ENCODE measurements around the gene DUOX2. TPM values are rescaled to one million over a fixed set of nuclear protein-coding genes. Genes with fewer than 3 reads are reported as not detected.

Gene DUOX2
- total RNA-seq, 4 donors from 2014 or later = under 0.01 to 0.86 (median 0.10) TPM

DNA sequence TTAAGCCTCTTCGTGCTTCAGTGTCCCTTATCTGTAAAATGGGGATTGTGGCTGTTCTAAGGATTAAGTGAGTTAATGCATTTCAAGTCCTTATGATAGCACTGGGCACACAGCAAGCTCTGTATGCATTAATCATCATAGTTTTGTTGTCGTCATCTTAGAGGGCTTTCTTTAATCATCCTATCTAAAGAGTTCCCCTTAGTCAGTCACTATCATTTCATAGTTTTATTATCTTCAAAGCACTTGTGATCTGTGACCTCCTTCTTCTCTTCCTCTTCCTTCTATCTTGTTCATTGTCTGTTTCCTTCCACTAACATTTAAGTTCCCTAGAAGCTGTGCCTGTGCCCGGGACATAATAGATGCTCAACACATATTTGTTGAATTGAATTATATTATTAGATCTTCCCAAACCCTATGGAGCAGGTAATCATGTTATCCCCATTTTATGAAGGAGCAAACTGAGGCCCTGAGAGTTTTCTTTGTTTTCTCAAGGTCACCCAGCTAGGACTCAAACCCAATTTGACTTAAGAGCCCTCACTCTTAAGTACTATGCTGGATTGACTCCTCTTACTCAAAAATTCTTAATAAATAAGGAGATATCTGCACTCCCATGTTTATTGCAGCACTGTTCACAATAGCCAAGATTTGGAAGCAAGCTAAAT, 24.1 kb downstream of the DUOX2 start:
- H3K4me1 ChIP-seq = no peaks in the 10 kb centered on the region
- no peak for DNase-seq (ENCODE audit: extremely low spot score)
- intact Hi-C loops (cut with DNase I) = no loop called here
- 62% methylated on average over 3 of the region's 3 CpGs for WGBS
- H3K9me3 ChIP-seq = no peaks in the 10 kb centered on the region
- H3K4me3 ChIP-seq = no peak overlapping the region
- TF ChIP-seq POLR2A (IDR thresholded peaks at IDR 0.05; ENCODE audit: low read depth) (no peak), EP300 (IDR thresholded peaks at IDR 0.05) (no peak), POLR2AphosphoS5 (IDR thresholded peaks at IDR 0.05) (no peak)
- TF ChIP-seq, protein P1, sequence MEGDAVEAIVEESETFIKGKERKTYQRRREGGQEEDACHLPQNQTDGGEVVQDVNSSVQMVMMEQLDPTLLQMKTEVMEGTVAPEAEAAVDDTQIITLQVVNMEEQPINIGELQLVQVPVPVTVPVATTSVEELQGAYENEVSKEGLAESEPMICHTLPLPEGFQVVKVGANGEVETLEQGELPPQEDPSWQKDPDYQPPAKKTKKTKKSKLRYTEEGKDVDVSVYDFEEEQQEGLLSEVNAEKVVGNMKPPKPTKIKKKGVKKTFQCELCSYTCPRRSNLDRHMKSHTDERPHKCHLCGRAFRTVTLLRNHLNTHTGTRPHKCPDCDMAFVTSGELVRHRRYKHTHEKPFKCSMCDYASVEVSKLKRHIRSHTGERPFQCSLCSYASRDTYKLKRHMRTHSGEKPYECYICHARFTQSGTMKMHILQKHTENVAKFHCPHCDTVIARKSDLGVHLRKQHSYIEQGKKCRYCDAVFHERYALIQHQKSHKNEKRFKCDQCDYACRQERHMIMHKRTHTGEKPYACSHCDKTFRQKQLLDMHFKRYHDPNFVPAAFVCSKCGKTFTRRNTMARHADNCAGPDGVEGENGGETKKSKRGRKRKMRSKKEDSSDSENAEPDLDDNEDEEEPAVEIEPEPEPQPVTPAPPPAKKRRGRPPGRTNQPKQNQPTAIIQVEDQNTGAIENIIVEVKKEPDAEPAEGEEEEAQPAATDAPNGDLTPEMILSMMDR (IDR thresholded peaks at IDR 0.05) = no peak
- H3K36me3 ChIP-seq = no peaks in the 10 kb centered on the region
- H3K27me3 ChIP-seq = peaks cover 0 to 23% (median 0%) of the 10 kb centered on the region in 4 donors
- no peak overlapping the region for H3K27ac ChIP-seq (replicated peaks in 1 of 4)

DNA sequence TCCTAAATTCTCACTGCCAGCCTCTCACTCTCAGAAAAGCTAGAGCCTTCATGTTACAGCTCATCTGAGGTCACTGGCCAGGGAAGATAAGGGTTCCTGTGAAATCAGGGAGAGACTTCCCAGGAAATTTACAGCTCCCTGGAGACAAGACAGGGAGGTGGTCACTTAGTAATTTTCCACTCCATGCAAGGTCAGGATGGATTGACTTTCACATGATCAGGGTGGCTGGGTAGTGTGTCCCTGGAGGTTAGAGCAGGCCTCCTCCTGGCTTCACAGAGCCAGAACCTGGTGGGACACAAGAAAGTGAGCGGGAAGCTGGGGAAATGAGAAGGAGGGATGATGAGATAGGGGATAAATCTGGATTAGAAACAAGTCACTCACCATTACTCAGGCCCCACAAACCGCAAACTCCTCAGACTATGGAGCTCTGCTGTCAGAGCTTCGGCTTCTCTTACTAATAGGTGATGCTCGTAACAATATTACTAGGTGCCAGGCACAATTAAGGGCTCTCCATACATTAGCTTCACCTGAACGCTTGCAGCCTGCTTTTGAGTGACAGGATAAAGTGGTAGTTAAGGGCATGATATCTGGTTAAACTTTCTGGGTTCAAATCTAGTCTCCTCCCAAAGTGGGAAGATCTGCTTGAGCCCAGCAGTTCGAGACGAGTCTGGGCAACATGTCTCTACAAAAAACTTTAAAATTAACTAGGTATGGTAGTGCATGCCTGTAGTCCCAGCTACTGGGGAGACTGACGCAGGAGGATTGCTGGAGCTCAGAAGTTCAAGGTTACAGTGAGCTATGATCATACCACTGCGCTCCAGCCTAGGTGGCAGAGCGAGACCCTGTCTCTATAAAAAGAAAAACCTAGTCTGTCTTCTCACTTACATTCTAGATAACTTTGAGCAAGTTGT, 24.9 kb downstream of the DUOX2 start:
- DNase-seq (ENCODE audit: extremely low spot score) = no peak
- Histone ChIP-seq H3K36me3 (no peaks in the 10 kb centered on the region), H3K4me1 (no peaks in the 10 kb centered on the region), H3K27me3 (peaks cover 0 to 24% (median 0%) of the 10 kb centered on the region in 4 donors), H3K27ac (replicated peaks in 1 of 4) (no peak overlapping the region), H3K4me3 (no peak overlapping the region), H3K9me3 (no peaks in the 10 kb centered on the region)
- 83% methylated on average over 10 of the region's 10 CpGs for WGBS
- TF ChIP-seq EP300 (IDR thresholded peaks at IDR 0.05) = no peak
- TF ChIP-seq, protein P1 (IDR thresholded peaks at IDR 0.05) = no peak
- no peak for TF ChIP-seq POLR2AphosphoS5 (IDR thresholded peaks at IDR 0.05)
- no peak for TF ChIP-seq POLR2A (IDR thresholded peaks at IDR 0.05; ENCODE audit: low read depth)
- intact Hi-C loops (cut with DNase I) = no loop called here

DNA sequence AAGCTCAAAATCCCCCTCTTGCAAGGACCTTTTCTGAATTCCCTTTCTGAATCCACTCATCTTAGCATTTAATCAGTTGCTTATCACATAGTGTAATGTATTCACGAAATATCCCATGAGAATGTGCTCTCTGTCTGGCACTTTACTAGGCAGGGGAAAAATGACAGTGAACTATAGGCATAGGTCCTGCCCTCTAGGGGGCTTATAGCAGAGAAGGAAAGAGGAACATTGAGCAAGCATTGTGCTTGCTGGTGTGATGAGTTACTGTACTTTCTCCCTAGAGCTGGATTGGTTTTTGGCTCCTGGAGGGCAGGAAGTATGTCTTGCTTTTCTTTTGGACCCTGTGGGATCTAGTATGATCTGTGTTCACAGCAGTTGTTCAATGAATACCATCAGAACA, 26.5 kb downstream of the DUOX2 start:
- H3K27ac ChIP-seq (replicated peaks in 1 of 4) = no peak overlapping the region
- TF ChIP-seq, protein P1 (IDR thresholded peaks at IDR 0.05) = no peak
- no peak for TF ChIP-seq EP300 (IDR thresholded peaks at IDR 0.05)
- TF ChIP-seq POLR2AphosphoS5 (IDR thresholded peaks at IDR 0.05) = no peak
- no peak for TF ChIP-seq POLR2A (IDR thresholded peaks at IDR 0.05; ENCODE audit: low read depth)
- no peaks in the 10 kb centered on the region for H3K36me3 ChIP-seq
- no peak for DNase-seq (ENCODE audit: extremely low spot score)
- 79% methylated on average over 1 of the region's 1 CpG for WGBS
- no peak overlapping the region for H3K4me3 ChIP-seq
- H3K4me1 ChIP-seq = no peaks in the 10 kb centered on the region
- intact Hi-C loops (cut with DNase I) = no loop called here
- H3K27me3 ChIP-seq = peaks cover 0 to 31% (median 0%) of the 10 kb centered on the region in 4 donors
- no peaks in the 10 kb centered on the region for H3K9me3 ChIP-seq

DNA sequence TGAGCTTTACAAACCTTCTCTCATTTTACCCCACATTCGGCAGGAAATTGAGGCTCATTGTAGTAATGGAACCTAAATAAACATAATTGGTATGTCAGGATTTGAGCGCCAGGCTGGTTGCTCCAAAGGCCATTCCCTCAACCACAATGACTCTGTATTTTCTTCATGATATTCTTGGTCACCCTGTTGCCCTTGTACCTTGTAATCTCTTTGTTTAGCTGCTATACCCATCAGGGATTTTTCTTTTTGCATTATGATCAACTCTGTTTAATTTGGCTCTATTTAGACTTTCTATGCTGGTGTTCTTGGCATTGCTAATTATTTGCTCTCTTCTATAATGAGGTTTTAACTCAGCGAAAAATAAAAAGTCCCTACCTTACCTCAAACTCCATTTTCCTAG, 29.8 kb downstream of the DUOX2 start:
- Histone ChIP-seq H3K27ac (replicated peaks in 1 of 4) (no peak overlapping the region), H3K4me1 (peaks cover 0 to 3% (median 0%) of the 10 kb centered on the region in 4 donors), H3K36me3 (no peaks in the 10 kb centered on the region), H3K9me3 (no peaks in the 10 kb centered on the region), H3K4me3 (no peak overlapping the region), H3K27me3 (peaks cover 0 to 25% (median 0%) of the 10 kb centered on the region in 4 donors)
- intact Hi-C loops (cut with DNase I) = no loop called here
- WGBS = 69% methylated on average over 3 of the region's 3 CpGs
- TF ChIP-seq POLR2A (IDR thresholded peaks at IDR 0.05; ENCODE audit: low read depth) (no peak), POLR2AphosphoS5 (IDR thresholded peaks at IDR 0.05) (no peak), EP300 (IDR thresholded peaks at IDR 0.05) (no peak)
- TF ChIP-seq, protein P1 (IDR thresholded peaks at IDR 0.05) = no peak
- DNase-seq (ENCODE audit: extremely low spot score) = no peak

Measured in esophagus muscularis mucosa (tissue), 4 donors.